Stimulated activated CD8-positive, alpha-beta memory T cell treated with anti-CD3 and anti-CD28 coated beads, Interleukin-15, amount 100 ng/mL, for 24 hours (primary cell): Measurements from ENCODE around the gene POLR1A.

Experiments used
- DNase-seq: peaks from one replicate; pipeline ENCODE4 v3.0.0-alpha.2; 2020; ENCODE audit warnings: low read depth

Gene POLR1A

DNA sequence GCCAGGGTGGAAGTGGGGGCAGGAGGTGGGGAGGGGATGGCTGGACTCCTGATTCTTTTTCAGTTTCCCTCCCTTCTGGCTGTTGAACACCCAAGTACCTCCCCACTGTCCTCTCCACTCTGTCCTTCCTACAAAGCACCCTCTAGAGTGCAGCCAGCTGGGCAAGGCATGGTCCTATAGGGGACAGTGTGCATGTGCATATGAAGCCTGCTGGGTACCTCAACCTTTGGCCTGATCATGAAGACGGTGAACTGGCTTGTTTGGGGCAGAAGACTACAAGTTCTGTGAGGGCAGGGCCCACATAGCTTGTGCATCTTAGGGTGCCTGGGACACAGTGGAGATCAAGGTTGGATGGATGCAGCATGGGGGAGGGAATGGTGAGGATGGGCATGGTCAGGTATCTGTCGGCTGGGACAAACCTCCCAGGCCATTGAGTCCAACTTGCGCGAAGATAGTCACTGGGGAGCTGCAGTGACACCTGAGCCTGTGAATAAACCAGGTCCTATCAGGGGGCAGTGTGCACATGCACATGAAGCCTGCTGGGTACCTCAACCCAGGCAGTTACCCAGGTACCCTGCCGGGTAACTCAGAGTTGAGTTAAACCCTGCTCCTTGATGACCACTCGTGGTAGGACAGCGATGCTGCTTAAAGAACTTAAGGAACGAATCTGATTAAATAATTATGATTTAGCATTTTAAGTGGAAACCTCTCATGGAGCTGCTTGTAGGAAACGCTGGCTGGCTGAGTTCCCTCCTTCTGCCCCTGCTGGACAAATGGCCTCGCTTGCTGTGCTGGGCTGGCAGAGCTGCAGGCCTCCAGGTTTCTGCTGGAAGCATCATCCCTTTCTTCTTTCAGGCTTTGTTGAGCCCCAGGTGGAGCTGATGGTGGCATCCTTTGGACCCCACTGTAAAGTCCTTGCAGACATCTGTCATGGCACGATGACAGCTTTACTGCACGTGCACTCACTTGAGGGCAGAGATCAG lies 84.0 kb downstream of the POLR1A start:
- DNase-seq, result no peak

DNA sequence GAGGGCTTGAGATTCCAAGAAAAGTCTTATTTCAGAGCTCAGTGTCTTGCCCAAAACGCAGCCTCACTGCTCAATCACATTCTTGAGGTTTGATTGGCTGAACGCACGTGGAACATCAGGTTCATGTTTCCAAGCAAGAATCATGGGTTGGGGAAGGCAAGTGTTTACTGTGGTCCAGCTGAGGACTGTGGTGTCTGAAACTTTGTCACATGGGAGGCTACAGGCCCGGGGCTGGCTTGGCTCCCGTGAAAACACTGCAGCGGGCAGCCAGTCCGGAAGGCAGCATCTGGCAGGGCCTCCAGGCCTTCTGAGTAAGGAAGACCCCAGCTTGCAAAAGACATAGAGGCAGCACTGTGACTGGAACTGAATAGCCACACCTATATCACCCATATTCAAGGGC lies 84.7 kb downstream of the POLR1A start:
- DNase-seq, result no peak

DNA sequence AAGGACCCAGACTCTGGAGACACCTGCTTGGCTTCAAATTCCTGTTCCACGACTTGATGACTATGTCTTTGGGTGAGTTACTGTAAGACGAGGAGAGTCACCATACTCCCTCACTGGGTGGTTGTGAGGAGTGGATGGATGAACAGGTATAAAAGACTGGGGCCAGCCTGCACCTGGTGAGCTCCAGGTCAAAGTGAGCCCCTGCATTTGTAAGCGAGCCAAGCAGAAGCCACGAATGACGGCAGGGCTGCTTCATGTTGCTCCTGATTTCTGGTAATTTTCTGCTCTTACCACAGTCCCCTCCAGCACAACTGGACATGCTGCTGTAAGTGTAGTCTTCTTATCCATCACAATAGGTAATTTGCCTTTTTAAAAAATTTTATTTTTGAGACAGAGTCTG lies 86.6 kb downstream of the POLR1A start:
- no peak for DNase-seq

DNA sequence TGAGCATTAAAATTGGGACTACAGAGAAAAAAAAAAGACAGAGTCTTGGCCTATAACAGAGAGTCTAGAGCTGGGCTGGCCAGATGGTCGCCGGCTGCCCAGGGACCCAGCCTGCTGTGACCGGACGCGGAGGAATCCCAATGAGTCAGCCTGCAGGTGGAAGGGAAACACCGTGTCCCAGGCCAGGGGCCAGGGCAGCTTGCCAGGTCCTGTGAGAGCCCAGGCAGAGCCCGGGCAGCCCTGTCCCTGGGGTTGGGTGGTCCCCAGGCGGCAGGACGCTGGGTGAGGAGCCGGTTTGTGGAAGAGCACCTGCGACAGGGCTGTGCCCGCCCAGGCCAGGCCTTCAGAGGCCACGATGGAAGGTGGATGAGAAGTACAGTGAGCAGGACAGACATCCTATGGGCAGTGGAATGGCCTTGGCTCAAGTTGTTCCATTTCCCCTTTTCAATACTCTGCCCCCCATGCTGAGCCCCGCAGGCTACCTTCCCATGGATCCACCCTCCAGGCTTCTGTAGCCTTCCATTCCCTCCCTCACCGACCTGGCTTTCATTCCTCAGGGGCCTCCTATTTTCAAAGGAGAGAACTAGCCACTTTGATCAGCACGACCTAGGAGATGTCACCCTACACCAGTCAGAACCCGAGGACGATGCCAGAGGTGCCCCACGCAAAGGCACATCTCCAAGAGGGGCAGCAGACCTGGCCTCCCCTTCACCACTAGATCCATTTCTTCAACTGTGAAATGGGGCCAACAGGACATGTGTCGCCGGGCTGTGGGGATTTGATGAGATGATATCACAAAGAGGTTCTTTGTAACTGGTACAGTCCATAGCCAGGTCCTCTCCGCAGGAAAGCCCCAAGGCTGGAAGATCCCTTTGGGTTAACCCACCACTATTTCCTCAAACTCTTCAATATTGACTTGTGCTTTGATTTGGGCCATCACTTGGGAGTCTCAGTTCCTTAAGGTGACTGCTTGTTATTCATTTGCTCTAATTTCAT lies 87.5 kb downstream of the POLR1A start:
- no peak for DNase-seq

DNA sequence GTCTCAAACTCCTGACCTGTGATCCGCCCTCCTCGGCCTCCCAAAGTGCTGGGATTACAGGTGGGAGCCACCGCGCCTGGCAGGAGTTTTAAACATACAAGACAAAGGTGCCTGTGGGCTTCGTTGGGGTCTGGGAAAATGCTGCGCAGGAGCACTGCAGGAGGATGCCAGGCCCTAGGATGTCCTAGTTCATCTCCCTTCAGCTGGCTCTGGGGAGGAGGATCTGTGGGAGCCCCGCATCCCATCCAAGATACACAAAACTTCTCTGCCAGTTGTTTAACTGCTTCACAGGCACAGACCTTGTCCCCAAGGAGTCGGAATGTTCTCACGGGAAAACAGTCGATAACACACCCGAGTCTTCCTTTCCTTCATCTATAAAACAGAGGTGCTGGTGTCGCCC lies 89.1 kb downstream of the POLR1A start:
- DNase-seq, result no peak

DNA sequence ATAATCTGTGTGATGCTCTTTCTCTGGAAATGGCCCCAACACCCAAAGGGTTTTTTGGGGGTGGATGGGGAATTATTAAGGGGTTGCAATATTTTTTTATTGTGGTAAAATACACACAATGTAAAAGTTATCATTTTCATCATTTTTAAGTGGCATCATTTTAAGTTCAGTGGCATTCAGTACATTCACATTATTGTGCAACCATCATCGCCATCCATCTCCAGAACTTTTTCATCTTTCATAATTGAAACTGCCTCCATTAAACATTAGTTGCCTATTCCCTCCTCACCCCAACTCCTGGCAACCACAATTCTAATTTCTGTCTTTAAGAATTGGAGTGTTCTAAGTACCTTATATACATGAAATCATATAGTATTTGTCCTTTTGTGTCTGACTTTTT lies 90.0 kb downstream of the POLR1A start:
- no peak for DNase-seq

DNA sequence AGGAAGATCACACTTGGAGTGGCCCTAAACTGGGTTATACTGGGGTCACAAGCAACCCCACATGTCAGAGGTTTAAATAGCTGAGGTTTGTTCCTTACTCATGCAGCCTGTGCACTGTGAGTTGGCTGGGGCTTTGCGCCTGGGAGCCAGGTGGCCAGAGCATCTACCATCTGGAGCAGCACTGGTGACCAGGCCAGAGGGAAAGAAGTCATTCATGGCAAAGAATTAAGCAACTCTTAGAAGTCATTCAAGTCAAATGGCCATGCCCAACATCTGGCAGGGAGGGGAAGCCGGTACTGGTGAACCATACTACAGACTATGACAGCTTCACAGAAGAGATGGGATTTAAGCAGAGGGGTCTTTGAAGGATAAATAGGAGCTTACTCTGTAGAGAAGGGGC lies 90.7 kb downstream of the POLR1A start:
- no peak for DNase-seq

DNA sequence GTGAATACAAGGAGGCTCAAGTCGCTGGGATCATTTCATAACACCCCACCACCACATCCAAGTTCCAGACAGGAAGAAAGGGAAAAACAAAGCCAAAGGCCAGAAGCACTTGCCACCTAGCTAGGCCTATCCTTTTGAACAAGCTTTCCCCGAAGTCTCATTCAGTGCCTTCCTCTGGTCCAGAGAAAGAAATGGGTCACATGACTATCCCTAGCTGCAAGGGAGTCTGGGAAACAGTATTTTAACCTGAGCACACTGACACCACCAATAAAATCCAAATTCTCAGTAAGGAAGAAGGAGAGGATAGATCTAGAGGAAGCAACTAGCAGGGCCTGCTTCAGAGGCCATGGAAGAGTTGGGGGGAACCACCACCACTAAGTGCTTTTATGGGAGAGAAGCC lies 91.2 kb downstream of the POLR1A start:
- DNase-seq, result no peak

DNA sequence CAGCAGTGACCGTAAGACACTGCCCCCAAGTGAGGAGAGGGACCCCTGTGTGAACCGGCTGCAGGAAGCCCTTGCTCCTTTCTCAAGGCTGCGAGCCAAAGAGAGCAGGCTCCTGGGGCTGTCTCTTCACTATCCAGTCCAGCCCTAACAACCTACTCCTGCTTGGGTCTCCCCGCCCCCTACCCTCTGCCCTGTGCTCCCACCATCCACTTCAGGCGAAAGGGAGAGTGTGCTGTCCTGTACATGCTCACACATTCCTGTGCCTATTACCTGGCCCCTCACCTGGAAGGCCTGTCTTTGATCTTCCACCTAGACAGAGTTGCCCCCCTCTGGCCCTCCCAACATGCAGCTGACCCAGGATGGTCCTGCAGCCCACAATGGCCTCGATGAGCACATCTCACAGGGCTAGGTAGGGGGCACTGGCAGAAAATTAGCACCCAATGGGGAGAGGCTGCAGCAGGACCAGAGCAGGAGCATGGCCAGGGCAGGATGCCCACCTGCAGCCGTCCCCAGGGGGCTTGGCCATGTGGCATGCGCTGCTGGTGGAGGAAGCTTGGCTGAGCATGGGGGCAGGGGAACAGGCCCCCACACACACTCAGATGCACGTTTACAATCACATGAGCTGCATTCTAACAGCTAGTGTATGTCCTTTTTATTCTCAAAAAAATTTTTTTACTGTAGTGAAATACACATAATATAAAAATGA lies 93.5 kb downstream of the POLR1A start:
- no peak for DNase-seq

DNA sequence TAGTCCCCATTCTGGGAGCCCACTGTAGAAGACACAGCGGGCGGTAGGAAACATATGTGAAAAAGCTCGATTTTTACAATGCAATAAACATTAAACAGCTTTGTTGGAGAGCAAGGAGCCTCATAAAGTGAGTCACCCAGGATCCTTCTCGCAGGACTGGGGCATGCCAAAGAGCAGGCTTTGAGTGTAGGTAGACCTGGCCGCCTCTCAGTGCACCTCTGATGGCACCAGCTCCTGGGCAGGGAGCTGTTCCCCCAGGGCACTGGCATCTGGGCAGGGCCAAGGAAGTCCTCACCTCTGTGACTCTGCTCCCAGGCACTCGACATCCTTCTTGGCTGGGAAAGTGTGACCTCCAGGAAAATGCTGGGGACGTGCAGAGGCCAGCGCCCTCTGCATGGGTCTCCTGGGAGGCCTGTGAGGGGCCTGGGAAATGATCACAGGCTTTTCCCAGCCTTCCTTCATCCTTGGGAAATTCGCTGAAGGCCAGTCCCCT lies 94.2 kb downstream of the POLR1A start:
- no peak for DNase-seq

DNA sequence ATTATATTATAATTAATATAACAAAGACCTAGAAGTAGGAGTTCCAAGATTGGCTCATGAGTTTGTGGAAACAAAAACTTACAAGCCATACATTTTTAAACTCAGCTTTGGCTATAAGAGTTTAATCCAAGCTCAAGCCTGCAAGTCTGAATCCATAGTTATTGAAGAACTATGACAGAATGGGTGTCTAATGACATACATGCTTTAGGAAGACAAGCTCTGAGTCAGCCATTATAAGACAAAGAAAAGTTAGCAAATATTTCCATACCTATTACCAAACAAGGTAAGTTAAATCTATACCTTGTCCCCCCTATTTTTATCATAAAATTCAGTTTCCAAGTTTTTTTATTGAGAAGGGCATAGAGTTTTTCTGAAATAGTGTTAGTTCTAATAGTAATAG lies 95.6 kb downstream of the POLR1A start:
- no peak for DNase-seq

DNA sequence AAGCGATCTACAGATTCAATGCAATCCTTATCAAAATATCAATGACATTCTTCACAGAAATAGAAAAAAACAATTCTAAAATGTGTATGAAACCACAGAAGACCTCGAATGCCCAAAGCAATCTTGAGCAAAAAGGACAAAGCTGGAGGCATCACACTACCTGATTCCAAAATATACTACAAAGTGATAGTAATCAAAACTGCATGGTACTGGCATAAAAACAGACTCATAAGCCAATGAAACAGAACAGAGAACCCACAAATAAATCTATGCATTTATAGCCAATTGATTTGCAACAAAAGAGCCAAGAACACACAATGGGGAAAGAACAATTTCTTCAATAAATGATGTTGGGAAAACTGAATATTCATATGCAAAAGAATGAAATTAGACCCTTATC lies 99.2 kb downstream of the POLR1A start:
- DNase-seq, result no peak

DNA sequence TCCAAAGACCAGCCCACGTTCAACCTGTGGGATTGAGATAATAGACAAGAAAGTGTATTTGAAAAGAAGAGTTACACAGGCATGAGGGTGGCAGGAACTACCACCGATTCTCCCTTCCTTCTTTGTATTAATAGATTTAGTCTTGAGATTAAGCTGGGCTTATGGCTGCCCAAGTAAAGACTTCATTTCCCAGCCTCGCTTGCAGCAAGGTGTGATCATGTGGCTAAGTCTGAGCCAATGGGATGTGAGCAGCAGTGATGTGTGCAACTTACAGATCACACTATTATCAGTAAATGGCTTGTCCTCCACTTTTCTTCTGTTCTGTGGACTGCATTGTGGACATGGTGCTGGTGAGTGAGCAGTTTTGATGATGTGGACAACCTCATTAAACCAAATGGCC lies 101.7 kb downstream of the POLR1A start:
- no peak for DNase-seq

DNA sequence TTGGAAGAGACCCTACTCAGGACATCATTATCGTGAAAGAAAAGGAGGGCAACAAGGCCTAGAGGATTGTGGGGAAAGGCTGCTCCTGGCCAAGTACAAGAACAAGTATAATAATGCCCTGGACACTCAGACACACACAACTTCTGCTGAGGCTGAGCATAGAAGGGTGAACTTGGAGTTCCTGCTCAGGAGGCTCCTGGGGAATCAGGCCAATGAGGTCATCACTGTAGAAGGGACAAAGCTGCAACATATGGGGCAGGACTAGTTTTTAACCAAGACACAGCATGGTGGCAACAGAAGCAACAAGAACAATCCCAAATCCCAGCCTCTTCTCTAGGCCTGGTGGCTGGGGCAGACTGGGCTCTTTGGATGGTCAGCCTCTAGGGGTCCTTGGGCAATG lies 102.6 kb downstream of the POLR1A start:
- no peak for DNase-seq

DNA sequence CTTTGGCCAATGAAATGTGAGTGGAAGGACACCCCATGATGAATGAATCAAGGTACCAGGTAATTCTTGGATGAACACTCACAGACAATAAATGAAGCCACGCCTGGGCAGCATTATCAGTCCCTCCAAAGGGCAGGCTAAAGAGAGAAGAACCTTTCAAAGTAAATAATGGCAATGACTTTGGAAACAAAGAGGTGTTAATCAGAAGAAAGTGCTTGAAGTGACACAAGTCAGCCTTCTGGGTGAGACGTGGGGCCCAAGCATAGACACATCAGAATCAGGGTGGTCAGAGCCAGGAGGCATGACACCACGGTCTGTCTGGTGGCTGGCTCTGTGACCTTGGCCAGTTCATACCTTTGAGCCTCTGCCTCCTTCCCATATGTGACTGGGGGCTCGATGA lies 103.3 kb downstream of the POLR1A start:
- no peak for DNase-seq

DNA sequence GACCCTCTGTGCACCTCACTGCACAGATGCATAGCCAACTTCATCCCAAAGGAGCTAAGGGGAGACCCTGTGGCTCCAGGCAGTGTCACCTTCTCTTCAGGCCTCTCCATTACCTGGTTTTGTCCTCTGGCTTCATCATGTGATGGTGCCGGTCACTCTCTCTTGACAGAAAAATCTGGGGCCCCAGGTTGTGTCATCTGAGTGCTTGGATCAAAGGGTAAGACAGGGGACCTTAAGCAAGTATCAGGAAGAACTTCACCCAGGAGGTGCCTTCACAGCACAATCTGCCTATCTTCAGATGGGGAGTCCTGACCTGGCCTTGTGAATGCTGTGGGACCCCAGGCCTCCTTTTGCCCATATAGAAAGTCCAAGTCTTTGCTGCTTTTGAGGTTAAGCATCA lies 104.4 kb downstream of the POLR1A start:
- no peak for DNase-seq

DNA sequence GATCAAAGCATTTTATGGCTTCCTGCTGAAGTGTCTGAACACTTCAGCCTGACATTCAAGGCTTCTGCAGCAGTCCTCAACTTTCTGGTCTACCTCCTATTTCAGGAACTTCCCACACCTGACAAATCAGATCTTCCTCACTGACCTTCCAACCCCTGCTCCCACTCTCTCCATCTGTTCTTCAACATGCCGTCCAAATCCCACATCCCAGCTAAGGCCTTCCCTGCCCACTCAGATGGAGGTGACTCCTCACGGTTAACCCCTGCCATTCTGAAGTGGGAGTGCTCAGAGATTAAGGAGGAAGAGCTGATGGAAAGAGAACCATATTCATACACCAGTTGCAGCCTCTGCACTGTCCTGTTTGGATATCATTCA lies 104.8 kb downstream of the POLR1A start:
- DNase-seq, result no peak

DNA sequence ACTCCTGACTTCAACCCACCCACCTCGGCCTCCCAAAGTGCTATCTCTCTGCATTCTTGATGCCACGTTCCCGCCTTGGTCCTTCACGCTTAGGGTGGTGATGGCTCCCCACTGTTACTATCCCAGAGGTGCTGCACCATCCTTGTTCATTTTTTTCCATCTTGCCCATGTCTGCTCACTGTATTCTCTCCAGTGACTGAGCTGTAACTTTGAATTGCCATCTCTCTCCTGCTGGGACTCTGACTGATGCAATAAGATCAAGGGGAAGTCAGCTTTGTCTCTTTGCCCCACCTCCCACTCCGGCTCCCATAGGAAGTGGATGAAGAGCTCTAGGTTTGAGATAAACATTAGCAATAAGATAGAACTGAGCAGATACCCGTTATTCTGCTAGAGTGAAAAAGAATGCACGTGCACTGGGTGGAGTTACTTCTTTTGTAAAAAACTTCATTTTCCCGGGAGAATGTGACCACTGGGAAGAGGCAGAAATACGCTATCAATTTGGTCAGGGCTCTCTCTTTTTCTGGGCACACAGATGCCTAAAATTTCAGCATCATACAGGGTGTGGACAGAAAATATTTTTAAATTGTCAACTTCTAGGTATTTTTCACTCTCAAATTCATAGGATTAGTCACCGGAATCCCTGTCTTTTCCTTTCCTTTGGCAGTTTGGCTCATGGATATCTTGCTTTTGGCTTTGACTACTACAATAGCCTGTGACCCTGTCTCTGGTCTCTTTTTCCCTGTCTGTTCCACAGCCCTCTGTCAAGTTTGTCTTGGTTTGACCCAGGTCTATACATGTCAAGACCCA lies 105.4 kb downstream of the POLR1A start:
- no peak for DNase-seq

DNA sequence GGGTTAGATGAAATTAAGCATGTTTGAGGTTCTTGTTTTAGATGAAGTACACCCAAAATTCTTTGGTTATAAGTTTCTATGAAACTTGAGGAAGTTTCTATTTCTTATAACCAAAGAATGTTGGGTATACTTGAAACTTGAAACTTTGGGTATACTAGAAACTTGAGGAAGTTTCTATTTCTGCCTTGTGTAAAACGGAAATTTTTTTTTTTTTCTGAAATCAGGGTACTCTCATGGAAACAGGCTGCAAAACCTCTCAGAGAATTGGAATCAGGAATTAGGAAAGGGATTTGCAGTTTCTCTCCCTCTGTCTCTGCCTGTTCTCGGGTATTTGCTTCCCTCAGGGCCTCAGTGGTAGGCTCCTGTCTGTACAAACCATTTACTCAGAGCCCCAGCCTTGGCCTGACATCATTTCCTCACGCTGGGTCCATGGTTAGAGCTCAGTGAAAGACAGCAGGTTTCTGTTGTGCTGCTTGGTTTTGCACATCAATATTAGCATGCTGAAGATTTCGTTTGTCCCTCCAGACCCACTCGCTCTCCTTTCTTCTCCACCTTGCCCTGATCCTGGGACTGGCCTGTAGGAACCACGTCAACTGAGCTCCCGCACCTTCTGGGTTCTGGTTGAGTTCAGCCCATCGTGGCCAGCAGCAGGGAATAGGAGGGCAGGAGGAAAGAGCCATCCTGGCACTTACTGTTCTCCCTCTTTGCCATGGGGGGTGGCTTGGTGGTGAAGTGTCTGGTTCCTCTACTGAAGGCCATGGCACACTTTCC lies 106.4 kb downstream of the POLR1A start:
- DNase-seq, result no peak
